Type B pancreatic cell (in vitro differentiated cells): Measurements from ENCODE around the gene OPHN1. TPM values are rescaled to one million over a fixed set of nuclear protein-coding genes. Genes with fewer than 3 reads are reported as not detected.

ENCODE experiments used
- DNase-seq: peaks from one replicate; pipeline ENCODE4 v3.0.0; 2021; ENCODE audit warnings: mixed read lengths; ENCODE audit not compliant: unreplicated experiment; ENCODE audit errors: extremely low spot score
- H3K27ac Mint-ChIP-seq: 2 replicates; pipeline ENCODE4 v1.8.0; 2021; ENCODE audit warnings: mild to moderate bottlenecking, mixed read lengths
- H3K27me3 Mint-ChIP-seq: 2 replicates; pipeline ENCODE4 v1.8.0; 2021; ENCODE audit warnings: mixed read lengths
- H3K36me3 Mint-ChIP-seq: 2 replicates; pipeline ENCODE4 v1.8.0; 2021; ENCODE audit warnings: mixed read lengths
- H3K4me1 Mint-ChIP-seq: one replicate; pipeline ENCODE4 v1.8.0; 2021; ENCODE audit warnings: mixed read lengths; ENCODE audit not compliant: unreplicated experiment
- H3K4me3 Mint-ChIP-seq: 2 replicates; pipeline ENCODE4 v1.8.0; 2021; ENCODE audit warnings: mild to moderate bottlenecking, mixed read lengths
- H3K9me3 Mint-ChIP-seq: 2 replicates; pipeline ENCODE4 v1.8.0; 2021; ENCODE audit warnings: mixed read lengths
- total RNA-seq: library from RNA; stranded (reverse); gene quantifications from 2 replicates; pipeline ENCODE4 v1.2.1, GENCODE V29; 2021; ENCODE audit warnings: low replicate concordance
- TF ChIP-seq, protein P1 (sequence below): fragments of 200-600 bp; sonication (generic); conservative IDR thresholded peaks from 2 replicates; pipeline ENCODE4 v1.5.0; 2021; ENCODE audit warnings: antibody characterized with exemption, mild to moderate bottlenecking

Gene OPHN1
- total RNA-seq, 1 donor from 2014 or later = 7.4 TPM

DNA sequence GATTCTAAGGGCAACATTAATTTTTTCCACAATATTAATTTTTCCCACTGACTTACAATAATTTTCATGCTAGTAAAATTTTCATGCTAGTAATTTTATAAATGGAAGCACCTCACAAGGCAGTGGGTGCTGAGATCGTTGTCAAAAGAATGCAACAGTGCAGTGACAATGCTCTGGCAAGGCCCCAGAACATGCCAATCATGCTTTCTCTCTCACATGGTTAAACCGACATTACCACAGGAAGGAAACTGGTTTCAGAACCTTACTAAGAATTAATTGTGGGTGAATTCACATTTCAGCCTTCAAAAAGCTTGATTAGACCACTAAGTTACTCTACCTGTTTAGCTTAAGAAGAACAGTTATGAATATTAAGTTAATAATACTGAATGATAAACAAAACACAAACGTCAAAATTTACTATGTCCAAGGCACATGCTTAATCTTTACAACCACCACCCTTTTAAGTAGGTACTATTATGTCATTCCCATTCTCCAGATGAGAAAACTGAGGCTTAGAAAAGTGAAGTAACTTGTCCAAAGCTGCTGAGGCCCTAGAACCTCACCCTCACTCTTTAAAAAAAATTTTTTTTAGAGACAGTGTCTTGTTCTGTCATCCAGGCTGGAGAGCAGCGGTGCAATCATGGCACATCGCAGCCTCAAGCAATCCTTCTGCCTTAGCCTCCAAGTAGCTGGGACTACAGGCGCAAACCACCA is 10.0 kb upstream of the OPHN1 start:
- H3K27me3 Mint-ChIP-seq = no peaks in the 10 kb centered on the region
- peak overlapping the region; percentile 6 for H3K27ac Mint-ChIP-seq
- H3K36me3 Mint-ChIP-seq = no peaks in the 10 kb centered on the region
- TF ChIP-seq, protein P1, sequence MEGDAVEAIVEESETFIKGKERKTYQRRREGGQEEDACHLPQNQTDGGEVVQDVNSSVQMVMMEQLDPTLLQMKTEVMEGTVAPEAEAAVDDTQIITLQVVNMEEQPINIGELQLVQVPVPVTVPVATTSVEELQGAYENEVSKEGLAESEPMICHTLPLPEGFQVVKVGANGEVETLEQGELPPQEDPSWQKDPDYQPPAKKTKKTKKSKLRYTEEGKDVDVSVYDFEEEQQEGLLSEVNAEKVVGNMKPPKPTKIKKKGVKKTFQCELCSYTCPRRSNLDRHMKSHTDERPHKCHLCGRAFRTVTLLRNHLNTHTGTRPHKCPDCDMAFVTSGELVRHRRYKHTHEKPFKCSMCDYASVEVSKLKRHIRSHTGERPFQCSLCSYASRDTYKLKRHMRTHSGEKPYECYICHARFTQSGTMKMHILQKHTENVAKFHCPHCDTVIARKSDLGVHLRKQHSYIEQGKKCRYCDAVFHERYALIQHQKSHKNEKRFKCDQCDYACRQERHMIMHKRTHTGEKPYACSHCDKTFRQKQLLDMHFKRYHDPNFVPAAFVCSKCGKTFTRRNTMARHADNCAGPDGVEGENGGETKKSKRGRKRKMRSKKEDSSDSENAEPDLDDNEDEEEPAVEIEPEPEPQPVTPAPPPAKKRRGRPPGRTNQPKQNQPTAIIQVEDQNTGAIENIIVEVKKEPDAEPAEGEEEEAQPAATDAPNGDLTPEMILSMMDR = no peak
- H3K4me1 Mint-ChIP-seq = no peaks in the 10 kb centered on the region
- no peak overlapping the region for H3K4me3 Mint-ChIP-seq
- no peaks in the 10 kb centered on the region for H3K9me3 Mint-ChIP-seq
- no peak for DNase-seq

DNA sequence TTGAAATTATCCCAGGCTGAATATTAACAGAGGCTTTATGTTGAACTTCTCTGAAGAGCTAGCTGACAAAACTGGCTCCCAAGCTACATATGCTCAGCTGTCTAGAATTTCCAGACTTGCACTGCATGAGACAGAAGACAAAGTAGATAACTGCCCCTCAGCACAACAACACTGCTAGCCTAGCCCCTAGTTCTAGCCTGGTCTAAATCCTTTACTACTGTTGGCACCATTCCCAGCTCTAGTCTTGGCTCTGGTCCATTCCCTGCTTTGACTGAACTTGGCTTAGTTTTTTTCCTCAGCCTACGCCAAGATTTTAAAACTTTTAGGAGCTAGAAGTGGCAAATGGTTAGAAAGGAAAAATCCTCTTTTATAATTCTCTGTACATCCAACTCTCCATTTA is 7.6 kb upstream of the OPHN1 start:
- no peaks in the 10 kb centered on the region for H3K4me1 Mint-ChIP-seq
- no peak overlapping the region for H3K4me3 Mint-ChIP-seq
- no peaks in the 10 kb centered on the region for H3K9me3 Mint-ChIP-seq
- no peak overlapping the region for H3K27ac Mint-ChIP-seq
- TF ChIP-seq, protein P1 = no peak
- H3K36me3 Mint-ChIP-seq = no peaks in the 10 kb centered on the region
- DNase-seq = no peak
- H3K27me3 Mint-ChIP-seq = no peaks in the 10 kb centered on the region

DNA sequence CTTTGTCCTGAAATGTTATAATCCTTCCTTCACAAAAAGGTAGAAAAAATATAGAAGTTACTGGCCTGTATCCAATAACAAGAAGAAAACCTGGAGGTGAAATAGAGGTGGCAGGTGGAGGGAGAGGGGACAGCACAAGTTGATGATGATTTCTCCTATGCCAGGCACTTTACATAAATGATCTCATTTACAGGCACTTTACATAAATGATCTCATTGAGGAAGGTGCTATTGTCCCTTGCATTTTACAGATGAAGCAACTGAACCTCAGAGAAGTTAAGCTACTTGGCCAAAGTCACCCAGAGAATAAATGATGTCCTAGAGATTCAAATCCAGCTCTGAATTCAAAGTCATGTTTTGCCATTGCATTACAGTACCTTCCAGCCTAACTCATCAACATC is 7.1 kb upstream of the OPHN1 start:
- H3K9me3 Mint-ChIP-seq = no peaks in the 10 kb centered on the region
- H3K4me1 Mint-ChIP-seq = no peaks in the 10 kb centered on the region
- no peaks in the 10 kb centered on the region for H3K27me3 Mint-ChIP-seq
- H3K36me3 Mint-ChIP-seq = no peaks in the 10 kb centered on the region
- DNase-seq = no peak
- no peak overlapping the region for H3K4me3 Mint-ChIP-seq
- TF ChIP-seq, protein P1 = no peak
- no peak overlapping the region for H3K27ac Mint-ChIP-seq

DNA sequence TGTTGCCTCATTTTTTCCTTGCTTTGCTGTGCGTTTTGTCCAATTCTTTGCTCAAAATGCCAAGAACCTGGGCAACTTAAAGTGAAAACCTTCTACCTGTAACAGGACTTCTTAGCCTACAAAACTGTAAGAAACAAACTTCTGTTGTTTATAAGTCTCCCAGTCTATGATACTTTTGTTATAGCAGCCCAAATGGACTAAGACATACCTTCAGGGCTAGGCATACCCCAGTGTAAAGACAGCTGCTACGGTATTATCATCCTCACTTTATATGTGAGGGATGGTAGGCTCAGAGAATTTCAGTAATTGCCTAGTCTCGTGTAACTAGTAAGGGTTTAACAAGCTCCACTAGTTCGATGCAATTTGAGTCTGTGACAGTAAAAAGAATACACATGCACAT is 6.0 kb upstream of the OPHN1 start:
- Mint-ChIP-seq H3K9me3 (no peaks in the 10 kb centered on the region), H3K27ac (no peak overlapping the region), H3K4me3 (no peak overlapping the region), H3K4me1 (peaks cover 5% of the 10 kb centered on the region), H3K27me3 (no peaks in the 10 kb centered on the region), H3K36me3 (no peaks in the 10 kb centered on the region)
- TF ChIP-seq, protein P1 = no peak
- DNase-seq = no peak

DNA sequence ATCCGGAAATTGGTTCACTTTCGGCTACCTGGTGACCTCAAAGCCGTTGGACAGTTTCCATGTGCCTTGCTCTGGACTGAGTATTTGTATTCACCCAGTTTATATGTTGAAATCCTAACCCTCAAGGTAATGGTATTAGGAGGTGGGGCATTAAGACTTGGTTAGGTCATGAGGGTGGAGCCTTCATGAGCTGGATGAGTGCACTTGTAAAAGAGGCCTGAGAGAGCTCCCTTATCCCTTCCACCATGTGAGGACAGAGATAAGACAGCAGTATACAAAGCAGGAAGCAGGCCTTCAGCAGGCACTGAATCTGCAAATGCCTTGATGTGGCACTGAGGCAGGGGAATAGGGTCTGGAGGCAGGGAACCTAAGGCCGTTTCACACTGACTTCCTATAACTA is 5.3 kb upstream of the OPHN1 start:
- H3K9me3 Mint-ChIP-seq = no peaks in the 10 kb centered on the region
- H3K4me3 Mint-ChIP-seq = no peak overlapping the region
- peaks cover 8% of the 10 kb centered on the region for H3K4me1 Mint-ChIP-seq
- TF ChIP-seq, protein P1 = no peak
- H3K27ac Mint-ChIP-seq = no peak overlapping the region
- no peak for DNase-seq
- H3K36me3 Mint-ChIP-seq = no peaks in the 10 kb centered on the region
- no peaks in the 10 kb centered on the region for H3K27me3 Mint-ChIP-seq

DNA sequence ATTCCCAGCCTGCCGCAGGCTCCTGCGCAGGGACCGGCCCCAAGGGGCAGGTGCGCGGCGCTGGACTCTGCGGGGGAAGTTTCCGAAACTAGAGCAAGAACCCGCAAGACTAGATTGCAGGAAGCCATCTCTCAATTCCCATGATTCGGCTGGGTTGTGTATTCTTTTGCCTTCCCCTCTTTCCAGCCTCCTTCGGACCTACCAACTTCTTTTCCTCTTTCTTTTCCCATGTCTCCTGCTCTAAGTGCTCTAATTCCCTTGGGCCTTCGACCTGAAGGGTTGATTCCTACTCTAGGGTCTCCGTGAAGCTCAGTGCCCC is 645 bp upstream of the OPHN1 start:
- TF ChIP-seq, protein P1 = no peak
- Mint-ChIP-seq H3K4me3 (peak overlapping the region; percentile 94), H3K9me3 (no peaks in the 10 kb centered on the region), H3K36me3 (peaks cover 4% of the 10 kb centered on the region), H3K4me1 (peaks cover 8% of the 10 kb centered on the region), H3K27ac (peak overlapping the region; percentile 63), H3K27me3 (no peaks in the 10 kb centered on the region)
- DNase-seq = no peak
